Measurements from ENCODE around the gene ACAD11.

- TF ChIP-seq ZNF274 (IDR thresholded peaks at IDR 0.05; ENCODE audit: low read depth, low read length) (no peak), YY1 (IDR thresholded peaks at IDR 0.05; ENCODE audit: insufficient read depth, insufficient read length) (no peak), SUZ12 (IDR thresholded peaks at IDR 0.05; ENCODE audit: extremely low read depth, insufficient read depth, insufficient read length) (no peak)
Measured at GRCh38 chr3:132682201-132682600, 22.6 kb upstream of the ACAD11 start.

Measured in NT2/D1 (cell line).